OCI-LY7 (cell line): ENCODE measurements around the gene ROMO1.

ENCODE experiments used
- EZH2phosphoT487 ChIP-seq: fragments of 200-600 bp; sonication (generic); IDR thresholded peaks from 2 replicates; pipeline ENCODE4 v1.6.1; 2018; ENCODE audit warnings: low read depth, borderline replicate concordance, mild to moderate bottlenecking, mixed run types, antibody characterized with exemption, low read length, moderate library complexity, mixed read lengths
- TF ChIP-seq, protein P1 (sequence below): fragments of 200-600 bp; sonication (generic); conservative IDR thresholded peaks from 2 replicates; pipeline ENCODE4 v1.5.1; 2014; ENCODE audit warnings: mild to moderate bottlenecking, antibody characterized with exemption, low read length, moderate library complexity, mixed read lengths

DNA sequence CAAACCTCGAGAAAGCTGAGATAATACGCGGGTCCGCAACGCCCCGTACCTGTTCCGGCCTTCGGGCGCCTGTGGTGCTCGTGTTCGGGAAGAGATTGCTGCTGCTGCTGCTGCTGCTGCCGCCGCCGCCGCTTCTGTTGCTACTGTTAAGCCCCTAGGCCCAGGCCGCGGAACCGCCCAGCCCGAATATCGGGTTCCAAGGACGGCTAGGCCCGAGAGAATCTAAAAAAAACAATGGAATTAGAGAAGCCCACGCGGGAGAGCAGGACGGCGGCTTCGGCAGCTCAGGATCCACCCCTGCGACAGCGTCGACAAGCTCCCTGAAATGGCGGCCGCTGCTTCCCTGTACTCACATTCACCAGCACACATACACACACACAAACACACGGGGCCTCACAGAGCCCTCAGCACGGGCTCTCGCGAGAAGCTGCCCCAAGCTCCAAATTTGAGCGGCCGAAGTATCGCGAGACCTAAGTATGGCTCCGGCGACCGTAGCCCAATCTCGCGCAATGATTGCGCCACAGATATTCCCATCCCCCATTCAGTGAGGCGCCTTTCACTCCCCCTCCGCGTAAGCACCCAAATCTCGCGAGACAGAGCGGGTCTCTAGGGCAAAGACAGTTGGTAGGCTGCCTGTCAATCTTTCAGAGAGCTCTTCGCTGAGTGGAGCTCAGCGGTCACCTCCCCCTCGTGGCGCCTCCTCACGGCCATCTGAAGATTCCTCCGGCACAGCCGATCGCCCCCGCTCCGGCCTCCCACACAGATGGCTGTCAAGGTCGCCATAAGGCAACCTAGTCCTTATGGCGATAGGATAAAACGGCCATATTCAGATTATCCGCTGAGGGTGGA, 42.9 kb downstream of the ROMO1 start, which contains the start of gene RBM39:
- TF ChIP-seq, protein P1, sequence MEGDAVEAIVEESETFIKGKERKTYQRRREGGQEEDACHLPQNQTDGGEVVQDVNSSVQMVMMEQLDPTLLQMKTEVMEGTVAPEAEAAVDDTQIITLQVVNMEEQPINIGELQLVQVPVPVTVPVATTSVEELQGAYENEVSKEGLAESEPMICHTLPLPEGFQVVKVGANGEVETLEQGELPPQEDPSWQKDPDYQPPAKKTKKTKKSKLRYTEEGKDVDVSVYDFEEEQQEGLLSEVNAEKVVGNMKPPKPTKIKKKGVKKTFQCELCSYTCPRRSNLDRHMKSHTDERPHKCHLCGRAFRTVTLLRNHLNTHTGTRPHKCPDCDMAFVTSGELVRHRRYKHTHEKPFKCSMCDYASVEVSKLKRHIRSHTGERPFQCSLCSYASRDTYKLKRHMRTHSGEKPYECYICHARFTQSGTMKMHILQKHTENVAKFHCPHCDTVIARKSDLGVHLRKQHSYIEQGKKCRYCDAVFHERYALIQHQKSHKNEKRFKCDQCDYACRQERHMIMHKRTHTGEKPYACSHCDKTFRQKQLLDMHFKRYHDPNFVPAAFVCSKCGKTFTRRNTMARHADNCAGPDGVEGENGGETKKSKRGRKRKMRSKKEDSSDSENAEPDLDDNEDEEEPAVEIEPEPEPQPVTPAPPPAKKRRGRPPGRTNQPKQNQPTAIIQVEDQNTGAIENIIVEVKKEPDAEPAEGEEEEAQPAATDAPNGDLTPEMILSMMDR = peak; percentile 33; the same call in 1 of the 2 replicates
- no peak for TF ChIP-seq EZH2phosphoT487
